D721Med (cell line): ENCODE measurements around the gene ZNF785.
"Not testable (repeated sequence)": the region's sequence is repeated elsewhere in the genome, so short reads cannot be mapped to it uniquely, and the experiment has no call there.

Experiments used
- DNase-seq: peaks from one replicate; pipeline ENCODE4 v3.0.0; 2011; ENCODE audit warnings: low spot score; ENCODE audit not compliant: insufficient read length
- FAIRE-seq: peaks from 2 replicates; lab custom pipeline; 2011; peaks lifted over from hg19 to GRCh38; lab: Jason Lieb, UNC
- TF ChIP-seq, protein P1 (sequence below): IDR thresholded peaks from 2 replicates; pipeline ENCODE4 v1.5.1; 2012; ENCODE audit warnings: mild to moderate bottlenecking, control low read depth; ENCODE audit not compliant: insufficient read depth; ENCODE audit errors: missing control alignments

ZNF785 gene

DNA sequence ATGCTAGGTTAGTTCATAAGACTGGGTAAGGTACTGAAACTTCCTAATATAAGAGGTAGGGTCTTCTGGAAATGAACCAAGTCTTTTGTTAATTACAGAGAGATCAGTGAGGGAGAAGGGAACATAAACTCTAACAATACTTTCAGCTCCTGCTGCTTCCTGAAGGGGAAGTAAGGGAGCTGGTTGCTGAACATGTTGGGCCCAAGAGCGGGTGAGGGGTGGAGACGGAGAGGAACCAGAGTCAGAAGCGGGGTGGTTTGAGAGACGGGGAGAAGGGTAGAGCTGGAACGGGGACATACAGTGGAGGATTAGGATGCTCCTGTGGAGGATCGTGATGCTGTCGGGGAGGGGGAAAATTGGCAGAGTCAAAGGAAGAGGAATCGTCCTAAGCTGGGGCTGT, 39.4 kb downstream of the ZNF785 start:
- no peak for DNase-seq
- TF ChIP-seq, protein P1, sequence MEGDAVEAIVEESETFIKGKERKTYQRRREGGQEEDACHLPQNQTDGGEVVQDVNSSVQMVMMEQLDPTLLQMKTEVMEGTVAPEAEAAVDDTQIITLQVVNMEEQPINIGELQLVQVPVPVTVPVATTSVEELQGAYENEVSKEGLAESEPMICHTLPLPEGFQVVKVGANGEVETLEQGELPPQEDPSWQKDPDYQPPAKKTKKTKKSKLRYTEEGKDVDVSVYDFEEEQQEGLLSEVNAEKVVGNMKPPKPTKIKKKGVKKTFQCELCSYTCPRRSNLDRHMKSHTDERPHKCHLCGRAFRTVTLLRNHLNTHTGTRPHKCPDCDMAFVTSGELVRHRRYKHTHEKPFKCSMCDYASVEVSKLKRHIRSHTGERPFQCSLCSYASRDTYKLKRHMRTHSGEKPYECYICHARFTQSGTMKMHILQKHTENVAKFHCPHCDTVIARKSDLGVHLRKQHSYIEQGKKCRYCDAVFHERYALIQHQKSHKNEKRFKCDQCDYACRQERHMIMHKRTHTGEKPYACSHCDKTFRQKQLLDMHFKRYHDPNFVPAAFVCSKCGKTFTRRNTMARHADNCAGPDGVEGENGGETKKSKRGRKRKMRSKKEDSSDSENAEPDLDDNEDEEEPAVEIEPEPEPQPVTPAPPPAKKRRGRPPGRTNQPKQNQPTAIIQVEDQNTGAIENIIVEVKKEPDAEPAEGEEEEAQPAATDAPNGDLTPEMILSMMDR: no peak
- no peak for FAIRE-seq

DNA sequence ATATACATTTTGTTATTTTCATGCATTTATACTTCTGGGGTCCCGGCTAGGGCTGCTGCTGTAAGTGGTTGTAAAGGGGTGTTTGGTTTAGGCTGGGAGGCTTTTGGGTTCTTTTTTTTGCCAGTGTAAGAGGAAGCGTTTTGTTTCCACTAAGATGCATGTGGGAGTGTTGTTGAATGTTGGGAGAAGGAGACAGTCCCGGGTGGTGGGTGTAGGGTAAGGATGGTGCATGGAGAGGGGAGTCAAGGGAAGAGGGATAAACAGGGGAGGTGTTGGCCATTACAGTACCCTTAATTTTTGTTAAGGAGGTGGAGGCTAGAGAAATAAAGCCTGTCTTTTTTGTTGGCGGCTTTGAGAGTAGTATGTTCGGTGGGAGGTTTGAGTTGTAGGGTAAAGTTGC, 42.4 kb downstream of the ZNF785 start:
- FAIRE-seq (no peak), DNase-seq (no peak)
- TF ChIP-seq, protein P1: no peak

DNA sequence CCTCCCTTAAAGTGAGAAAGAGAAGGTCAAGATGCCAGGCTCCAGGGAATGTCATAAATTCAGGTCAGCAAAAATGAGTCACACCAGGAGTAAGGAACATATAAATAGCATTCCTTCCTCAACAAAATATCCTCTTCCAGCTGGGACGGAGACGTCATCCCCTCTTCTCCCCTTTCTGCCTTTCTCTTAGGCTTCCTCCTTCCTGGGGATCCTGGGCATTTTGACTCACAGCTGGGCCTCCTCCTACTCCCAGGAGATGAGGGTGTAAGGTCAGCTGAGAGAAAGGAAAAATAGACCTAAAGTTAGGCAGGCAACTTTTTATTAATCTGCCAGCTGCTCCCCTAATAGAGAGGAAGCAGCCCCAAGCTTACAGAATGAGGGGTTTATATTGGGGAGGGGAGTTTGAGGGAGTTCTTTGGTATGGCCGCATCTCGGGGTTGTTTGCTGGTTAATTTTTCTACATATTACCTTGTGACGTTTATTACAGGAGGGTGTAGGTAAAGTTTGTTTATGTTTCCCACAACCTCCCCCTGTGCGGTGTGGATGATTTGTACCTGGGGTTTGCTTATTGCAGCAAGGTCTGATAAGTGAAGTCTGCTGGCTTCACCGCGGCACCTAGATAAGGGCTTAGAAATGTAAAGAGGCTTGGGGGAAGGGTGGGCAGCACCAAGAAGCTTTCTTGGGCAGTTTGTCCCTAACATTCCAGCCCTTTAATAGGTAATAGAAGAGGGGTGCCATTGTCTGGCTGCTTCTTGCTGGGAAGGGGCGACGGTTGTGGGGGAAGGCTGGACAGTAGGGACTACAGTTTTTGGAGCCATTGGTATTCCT, 43.8 kb downstream of the ZNF785 start:
- TF ChIP-seq, protein P1: no peak
- DNase-seq: no peak
- no peak for FAIRE-seq

DNA sequence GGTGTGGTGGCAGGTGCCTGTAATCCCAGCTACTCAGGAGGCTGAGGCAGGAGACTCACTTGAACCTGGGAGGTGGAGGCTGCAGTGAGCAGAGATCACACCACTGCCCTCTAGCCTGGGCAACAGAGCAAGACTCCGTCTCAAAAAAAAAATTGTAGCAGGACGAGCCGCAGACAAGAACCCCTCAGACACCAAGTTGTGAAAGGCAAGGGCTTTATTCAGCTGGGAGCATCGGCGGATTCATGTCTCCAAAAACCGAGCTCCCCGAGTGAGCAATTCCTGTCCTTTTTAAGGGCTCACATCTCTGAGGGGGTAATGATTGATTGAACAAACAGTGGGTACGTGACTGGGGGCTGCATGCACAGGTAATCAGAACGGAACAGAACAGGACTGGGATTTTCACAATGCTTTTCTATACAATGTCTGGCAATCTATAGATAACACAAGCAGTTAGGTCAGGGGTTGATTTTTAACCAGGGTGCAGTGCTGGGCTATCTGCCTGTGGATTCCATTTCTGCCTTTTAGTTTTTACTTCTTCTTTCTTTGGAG, 44.5 kb downstream of the ZNF785 start:
- FAIRE-seq, DNase-seq: not testable (repeated sequence)

DNA sequence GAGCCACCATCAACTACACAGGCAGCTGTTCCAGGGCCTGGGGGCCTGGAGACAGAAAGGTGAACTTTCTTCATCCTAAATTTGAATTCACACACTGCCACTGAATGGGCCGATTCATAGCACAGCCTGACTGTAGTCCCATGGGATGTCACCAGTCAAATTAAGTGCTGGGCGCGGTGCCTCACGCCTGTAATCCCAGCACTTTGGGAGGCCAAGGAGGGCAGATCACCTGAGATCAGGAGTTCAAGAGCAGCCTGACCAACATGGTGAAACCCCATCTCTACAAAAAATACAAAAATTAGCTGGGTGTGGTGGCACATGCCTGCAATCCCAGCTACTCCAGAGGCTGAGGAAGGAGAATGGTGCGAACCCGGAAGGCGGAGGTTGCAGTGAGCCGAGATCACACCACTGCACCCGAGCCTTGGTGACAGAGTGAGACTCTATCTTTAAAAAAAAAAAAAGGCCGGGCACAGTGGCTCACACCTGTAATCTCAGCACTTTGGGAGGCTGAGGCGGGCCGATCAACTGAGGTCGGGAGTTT, 45.4 kb downstream of the ZNF785 start:
- not testable (repeated sequence) for DNase-seq, FAIRE-seq

DNA sequence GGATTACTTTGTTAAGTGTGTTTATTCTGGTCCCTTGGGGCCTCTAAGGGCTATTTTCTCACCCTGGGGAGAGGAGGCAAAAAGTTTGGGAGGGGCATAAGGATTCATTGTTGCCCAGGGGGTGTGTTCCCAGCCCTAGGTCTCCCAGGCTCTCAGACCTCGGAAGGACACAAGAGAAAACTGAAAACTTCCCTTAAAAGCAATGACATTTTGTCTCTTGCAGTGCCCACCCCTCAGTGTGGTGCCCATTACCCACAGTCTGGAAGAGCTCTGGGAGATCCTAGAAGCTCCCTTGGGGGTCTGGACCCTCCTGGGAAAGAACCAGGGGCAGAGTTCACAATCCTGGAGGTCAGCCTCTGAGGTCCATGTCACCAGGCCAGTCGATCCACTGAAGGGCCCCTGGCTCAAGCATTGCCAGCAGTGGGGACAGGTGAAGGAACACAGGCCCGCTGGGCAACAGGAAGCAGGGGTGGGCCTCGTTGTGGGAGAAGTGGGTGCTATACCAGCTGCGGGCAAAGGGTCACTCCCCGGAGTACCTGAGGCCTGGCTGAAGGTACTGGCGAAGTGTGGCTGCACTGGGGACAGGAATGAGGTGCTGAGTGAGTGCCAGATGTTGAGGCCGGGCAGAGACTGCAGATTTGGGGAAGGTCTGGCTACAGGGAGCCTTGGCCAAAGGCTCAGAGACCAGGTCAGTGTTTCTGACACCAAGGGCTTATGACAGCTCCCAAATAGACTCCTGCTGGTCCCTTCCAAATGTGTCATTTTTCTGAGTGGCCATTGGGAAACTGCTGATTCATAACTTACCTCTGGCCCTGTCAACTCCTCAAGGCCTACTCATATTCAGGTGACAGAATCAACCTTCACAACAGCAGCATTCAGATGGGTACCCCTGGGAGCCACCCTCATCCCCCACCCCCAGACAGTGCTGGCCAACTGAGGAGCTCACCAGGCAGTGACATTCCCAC, 46.2 kb downstream of the ZNF785 start:
- TF ChIP-seq, protein P1: no peak
- DNase-seq (no peak), FAIRE-seq (no peak)

DNA sequence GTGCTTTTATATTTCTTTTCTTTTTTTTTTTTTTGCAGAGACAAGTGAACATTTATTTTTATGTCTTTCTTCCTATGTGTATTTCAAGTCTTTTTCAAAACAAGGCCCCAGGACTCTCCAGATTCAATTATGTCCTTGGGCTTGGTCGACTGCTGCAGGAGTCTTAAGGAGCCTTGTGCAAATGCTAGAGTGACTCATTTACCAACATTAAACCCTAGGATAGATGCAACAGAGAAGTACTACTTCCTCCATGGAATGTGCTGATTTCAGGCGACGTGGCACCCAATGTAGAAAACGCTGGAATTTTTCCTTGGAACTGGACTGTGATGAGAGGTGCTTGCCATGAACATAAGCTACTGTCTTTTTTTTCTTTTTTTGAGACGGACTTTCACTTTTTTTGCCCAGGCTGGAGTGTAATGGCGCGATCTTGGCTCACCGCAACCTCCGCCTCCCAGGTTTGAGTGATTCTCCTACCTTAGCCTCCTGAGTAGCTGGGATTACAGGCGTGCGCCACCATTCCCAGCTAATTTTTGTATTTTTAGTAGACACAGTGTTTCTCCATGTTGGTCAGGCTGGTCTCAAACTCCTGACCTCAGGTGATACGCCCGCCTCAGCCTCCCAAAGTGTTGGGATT, 49.0 kb downstream of the ZNF785 start:
- FAIRE-seq, DNase-seq: not testable (repeated sequence)

DNA sequence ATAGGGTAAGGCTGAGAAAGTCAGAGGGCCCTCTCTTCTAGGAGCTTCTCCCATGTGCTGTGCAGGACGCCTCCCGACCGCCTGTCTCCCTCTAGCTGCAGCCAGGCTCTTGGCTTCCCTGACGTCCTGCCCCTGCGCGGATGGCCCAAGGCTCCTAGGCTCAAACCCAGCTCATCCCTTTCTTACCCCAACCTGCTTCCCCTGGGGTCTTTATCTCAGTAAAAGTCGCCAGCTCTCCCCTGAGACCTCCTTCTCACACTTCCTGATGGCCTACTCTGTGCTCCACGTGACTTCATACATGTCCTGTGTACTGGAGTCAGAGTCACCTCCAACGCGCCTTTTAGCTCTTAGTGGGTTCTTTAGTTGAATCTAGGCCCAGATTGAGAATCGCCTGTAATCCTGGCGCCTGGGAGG, 49.7 kb downstream of the ZNF785 start:
- DNase-seq: peak; percentile 61
- FAIRE-seq: no peak
- TF ChIP-seq, protein P1: peak; percentile 43
